ENCODE data around the gene DNAH17.

The DNAH17 gene

GRCh38 chr17:78577296-78577695 lies at the start of gene DNAH17:
Gene DNAH17 (minus strand): TSS chr17:78577396. CDS start chr17:78575057, 2,339 bp downstream.
- DNase-seq, result no peak

GRCh38 chr17:78624324-78625151 lies 47.3 kb upstream of the DNAH17 start:
- DNase-seq, result no peak

GRCh38 chr17:78623541-78623940 lies 46.3 kb upstream of the DNAH17 start:
- no peak for DNase-seq

- DNase-seq, result no peak
These were observed 45.5 kb upstream of the DNAH17 start for GRCh38 chr17:78622491-78623265.

GRCh38 chr17:78621720-78622490 lies 44.7 kb upstream of the DNAH17 start:
- DNase-seq, result no peak

- DNase-seq, result no peak
These were observed 42.9 kb upstream of the DNAH17 start for GRCh38 chr17:78620099-78620498.

- no peak for DNase-seq
These were observed 42.1 kb upstream of the DNAH17 start for GRCh38 chr17:78619334-78619733.

GRCh38 chr17:78618264-78619066 lies 41.3 kb upstream of the DNAH17 start:
- no peak for DNase-seq

GRCh38 chr17:78617511-78618061 lies 40.4 kb upstream of the DNAH17 start:
- DNase-seq, result no peak

GRCh38 chr17:78616946-78617345 lies 39.8 kb upstream of the DNAH17 start:
- no peak for DNase-seq

- no peak for DNase-seq
These were observed 38.4 kb upstream of the DNAH17 start for GRCh38 chr17:78615631-78616030.

- peak in 1 of 2 donors; percentile 53 for DNase-seq
These were observed 36.2 kb upstream of the DNAH17 start for GRCh38 chr17:78613416-78613815.

- no peak for DNase-seq
These were observed 34.4 kb upstream of the DNAH17 start for GRCh38 chr17:78611607-78612006.

- no peak for DNase-seq
These were observed 33.8 kb upstream of the DNAH17 start for GRCh38 chr17:78610951-78611511.

GRCh38 chr17:78609191-78609641 lies 32.0 kb upstream of the DNAH17 start:
- no peak for DNase-seq

- no peak for DNase-seq
These were observed 31.6 kb upstream of the DNAH17 start for GRCh38 chr17:78608804-78609186.

GRCh38 chr17:78608122-78608803 lies 31.1 kb upstream of the DNAH17 start:
- no peak for DNase-seq

GRCh38 chr17:78607038-78607437 lies 29.8 kb upstream of the DNAH17 start:
- DNase-seq, result no peak

- no peak for DNase-seq
These were observed 28.7 kb upstream of the DNAH17 start for GRCh38 chr17:78605886-78606285.

GRCh38 chr17:78605429-78605828 lies 28.2 kb upstream of the DNAH17 start:
- DNase-seq, result no peak

GRCh38 chr17:78602246-78602645 lies 25.1 kb upstream of the DNAH17 start:
- no peak for DNase-seq

Measured in CD4-positive, alpha-beta T cell treated with Interferon alpha-2 for 1 hour (primary cell).